ENCODE data around the gene ZNF555.

Gene ZNF555

GRCh38 chr19:2827022-2827421 lies 14.3 kb upstream of the ZNF555 start:
- no peak for DNase-seq

DNA sequence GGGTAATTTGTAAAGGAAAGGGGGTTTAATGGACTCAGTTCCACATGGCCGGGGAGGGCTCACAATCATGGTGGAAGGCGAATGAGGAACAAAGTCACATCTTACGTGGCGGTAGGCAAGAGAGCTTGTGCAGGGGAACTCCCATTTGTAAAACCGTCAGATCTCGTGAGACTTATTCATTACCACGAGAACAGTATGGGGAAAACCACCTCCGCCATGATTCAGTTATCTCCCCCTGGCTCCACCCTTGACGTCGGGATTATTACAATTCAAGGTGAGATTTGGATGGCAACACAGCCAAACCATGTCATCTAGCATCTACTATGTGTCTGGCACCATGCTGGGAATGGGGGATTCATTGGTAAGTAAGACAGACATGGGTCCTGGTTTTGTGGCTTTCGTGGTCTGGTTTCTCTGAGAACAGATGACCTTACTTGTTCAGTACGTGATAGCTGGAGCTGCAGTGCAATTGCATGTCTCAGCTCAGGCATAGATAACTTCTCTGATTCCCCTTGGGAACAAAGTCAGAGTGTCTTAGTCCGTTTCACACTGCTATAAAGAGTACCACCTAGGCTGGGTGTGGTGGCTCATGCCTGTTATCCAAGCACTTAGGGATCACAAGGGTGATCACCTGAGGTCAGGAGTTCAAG lies 13.3 kb upstream of the ZNF555 start:
- DNase-seq: no peak

GRCh38 chr19:2834294-2834871 lies 6.9 kb upstream of the ZNF555 start:
- no peak for DNase-seq

GRCh38 chr19:2837430-2837829 lies 3.8 kb upstream of the ZNF555 start:
- DNase-seq: no peak

GRCh38 chr19:2841855-2842574 lies 740 bp downstream of the ZNF555 start:
- no peak for DNase-seq

DNA sequence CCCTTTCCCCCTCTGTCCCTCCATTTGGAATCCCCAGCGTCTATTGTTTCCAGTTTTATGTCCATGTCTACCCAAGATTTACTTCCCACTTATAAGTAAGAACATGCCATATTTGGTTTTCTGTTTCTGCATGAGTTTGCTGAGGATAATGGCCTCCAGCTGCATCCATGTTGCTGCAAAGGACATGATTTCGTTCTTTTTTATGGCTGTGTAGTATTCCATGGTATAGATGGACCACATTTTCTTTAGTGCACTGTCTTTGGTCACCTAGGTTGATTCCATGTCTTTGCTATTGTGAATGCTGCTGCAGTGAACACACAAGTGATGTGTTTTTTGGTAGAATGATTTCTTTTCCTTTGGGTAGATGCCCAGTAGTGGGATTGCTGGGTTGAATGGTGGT lies 3.8 kb downstream of the ZNF555 start:
- DNase-seq: no peak

GRCh38 chr19:2846180-2846894 lies 5.1 kb downstream of the ZNF555 start:
- DNase-seq: no peak

DNA sequence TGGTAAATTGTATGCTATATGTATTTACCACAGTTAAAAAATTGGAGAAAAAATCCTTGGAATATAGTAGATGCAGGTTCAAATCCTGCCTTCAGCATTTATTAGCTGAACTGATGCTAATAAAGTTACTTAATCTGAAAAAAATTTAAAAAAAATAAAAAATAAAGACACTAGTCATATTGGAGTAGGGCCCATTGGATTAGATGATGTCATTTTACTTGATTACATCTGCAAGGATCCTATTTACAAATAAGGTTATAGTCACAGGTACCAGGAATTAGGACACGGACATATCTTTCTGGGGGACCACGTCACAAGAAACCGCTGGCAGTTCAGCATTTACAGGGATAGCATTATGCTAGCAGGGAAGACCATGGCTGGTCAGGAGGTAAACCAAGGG lies 6.2 kb downstream of the ZNF555 start:
- no peak for DNase-seq

GRCh38 chr19:2848616-2849015 lies 7.3 kb downstream of the ZNF555 start:
- DNase-seq: no peak

GRCh38 chr19:2850256-2850925 lies 9.1 kb downstream of the ZNF555 start:
- no peak for DNase-seq

DNA sequence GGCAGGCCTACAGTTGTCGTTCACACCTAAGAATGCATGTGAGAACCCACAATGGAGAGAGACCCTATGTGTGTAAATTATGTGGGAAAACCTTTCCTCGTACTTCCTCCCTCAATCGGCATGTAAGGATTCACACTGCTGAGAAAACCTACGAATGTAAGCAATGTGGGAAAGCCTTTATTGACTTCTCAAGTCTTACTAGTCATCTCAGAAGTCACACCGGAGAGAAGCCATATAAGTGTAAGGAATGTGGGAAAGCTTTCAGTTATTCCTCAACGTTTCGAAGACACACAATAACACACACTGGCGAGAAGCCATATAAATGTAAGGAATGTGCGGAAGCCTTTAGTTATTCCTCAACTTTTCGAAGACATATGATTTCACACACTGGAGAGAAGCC lies 11.3 kb downstream of the ZNF555 start:
- DNase-seq: no peak

DNA sequence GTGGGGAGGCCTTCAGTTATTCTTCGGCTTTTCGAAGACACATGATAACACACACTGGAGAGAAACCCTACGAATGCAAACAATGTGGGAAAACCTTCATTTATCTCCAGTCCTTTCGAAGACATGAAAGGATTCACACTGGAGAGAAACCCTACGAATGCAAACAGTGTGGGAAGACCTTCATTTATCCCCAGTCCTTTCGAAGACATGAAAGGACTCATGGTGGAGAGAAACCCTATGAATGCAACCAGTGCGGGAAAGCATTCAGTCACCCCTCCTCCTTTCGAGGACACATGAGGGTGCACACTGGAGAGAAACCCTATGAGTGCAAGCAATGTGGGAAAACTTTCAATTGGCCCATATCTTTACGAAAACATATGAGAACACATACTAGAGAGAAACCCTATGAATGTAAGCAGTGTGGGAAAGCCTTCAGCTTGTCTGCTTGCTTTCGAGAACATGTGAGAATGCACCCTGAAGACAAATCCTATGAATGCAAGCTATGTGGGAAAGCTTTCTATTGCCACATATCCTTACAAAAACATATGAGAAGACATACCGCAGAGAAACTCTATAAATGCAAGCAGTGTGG lies 11.8 kb downstream of the ZNF555 start:
- no peak for DNase-seq

GRCh38 chr19:2854849-2855248 lies 13.6 kb downstream of the ZNF555 start:
- DNase-seq: no peak

- no peak for DNase-seq
Measured at GRCh38 chr19:2856457-2857050, 15.3 kb downstream of the ZNF555 start.

- no peak for DNase-seq
Measured at GRCh38 chr19:2858864-2859263, 17.6 kb downstream of the ZNF555 start.

DNA sequence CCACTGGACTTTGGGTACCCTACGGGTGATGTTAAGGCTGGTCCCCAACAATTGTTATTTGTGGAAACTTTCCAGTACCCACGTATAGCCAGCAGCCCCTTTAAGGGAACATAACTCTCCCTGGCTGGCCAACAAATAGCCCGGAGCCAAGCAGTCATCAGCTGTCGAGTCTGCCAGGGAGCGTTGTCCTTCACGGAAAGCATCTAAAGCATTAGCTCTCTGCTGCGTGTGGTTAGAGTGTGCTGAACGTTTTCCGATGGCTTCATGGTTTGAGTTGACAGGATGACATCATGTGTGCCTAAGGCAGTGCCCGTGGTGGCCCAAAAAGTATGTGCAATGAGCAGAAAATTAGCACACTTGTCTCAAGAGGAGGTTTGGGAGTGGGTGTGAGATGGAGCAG lies 22.5 kb downstream of the ZNF555 start:
- DNase-seq: no peak

GRCh38 chr19:2865334-2866100 lies 24.2 kb downstream of the ZNF555 start:
- DNase-seq: no peak

DNA sequence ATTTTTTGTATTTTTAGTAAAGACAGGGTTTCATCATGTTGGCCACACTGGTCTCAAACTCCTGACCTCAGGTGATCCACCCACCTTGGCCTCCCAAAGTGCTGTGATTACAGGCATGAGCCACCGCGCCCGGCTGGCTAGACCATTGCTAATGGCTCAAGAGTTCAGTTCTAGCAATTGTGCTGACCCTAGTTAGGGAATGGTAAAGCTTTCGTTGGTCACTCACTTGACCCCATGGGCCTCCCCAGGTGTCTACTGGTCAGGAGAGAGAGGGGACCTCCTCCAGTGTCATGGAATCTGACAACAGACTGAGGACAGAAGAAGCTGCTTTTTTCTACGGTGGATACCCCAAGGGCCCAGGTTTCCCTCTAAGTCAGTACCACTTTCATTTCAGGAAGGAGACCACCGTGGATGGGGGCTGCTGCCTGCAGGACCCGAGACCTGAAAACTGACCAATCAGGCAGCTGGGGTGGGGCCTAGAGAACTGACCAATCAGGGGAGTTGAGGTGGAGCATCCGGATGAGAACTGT lies 25.3 kb downstream of the ZNF555 start:
- no peak for DNase-seq

GRCh38 chr19:2867025-2867991 lies 26.0 kb downstream of the ZNF555 start, which contains the start of gene ZNF556:
ZNF556 (plus strand) TSS chr19:2867335; CDS start chr19:2867422, 87 bp downstream.
- DNase-seq: peak; percentile 97 to 98

DNA sequence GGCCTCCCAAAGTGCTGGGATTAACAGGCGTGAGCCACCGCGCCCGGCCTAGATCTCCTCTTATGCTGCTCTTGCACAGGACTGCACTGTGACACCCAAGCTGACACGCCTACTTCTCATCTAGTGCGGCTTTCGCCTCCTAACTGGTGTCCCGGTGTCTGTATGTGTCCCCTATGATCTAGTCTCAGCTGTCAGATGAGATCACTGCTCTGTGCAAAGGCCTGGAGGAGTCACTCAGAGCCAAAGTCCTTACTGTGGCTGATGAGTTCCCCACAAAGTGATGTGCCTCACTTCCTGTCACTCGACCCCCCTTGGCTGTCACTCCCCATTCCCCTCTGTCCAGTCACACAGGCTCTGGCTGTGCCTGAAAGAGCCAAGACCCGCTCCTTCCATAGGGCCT lies 28.3 kb downstream of the ZNF555 start:
- DNase-seq: no peak
